ENCODE measurements around the gene UFL1.

GRCh38 chr6:96562886-96563285 is 41.3 kb downstream of the UFL1 start, which contains the start of gene FHL5:
- TF ChIP-seq, protein P1, sequence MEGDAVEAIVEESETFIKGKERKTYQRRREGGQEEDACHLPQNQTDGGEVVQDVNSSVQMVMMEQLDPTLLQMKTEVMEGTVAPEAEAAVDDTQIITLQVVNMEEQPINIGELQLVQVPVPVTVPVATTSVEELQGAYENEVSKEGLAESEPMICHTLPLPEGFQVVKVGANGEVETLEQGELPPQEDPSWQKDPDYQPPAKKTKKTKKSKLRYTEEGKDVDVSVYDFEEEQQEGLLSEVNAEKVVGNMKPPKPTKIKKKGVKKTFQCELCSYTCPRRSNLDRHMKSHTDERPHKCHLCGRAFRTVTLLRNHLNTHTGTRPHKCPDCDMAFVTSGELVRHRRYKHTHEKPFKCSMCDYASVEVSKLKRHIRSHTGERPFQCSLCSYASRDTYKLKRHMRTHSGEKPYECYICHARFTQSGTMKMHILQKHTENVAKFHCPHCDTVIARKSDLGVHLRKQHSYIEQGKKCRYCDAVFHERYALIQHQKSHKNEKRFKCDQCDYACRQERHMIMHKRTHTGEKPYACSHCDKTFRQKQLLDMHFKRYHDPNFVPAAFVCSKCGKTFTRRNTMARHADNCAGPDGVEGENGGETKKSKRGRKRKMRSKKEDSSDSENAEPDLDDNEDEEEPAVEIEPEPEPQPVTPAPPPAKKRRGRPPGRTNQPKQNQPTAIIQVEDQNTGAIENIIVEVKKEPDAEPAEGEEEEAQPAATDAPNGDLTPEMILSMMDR (IDR thresholded peaks at IDR 0.05): no peak
- TF ChIP-seq POLR2A (IDR thresholded peaks at IDR 0.05) (no peak), POLR2AphosphoS5 (IDR thresholded peaks at IDR 0.05; ENCODE audit: insufficient read depth in 1 of 2, low read depth in 1 of 2) (peak in 1 of 2 donors; percentile 24)
